ENCODE measurements around the gene STK11IP. TPM values are rescaled to one million over a fixed set of nuclear protein-coding genes. Genes with fewer than 3 reads are reported as not detected.

Gene STK11IP
- total RNA-seq, 1 donor, result 22.1 TPM

GRCh38 chr2:219575566-219576504 lies 21.8 kb upstream of the STK11IP start:
- no peak overlapping the region for H3K27ac ChIP-seq (ENCODE audit: low read depth, low read length)
- no peak for DNase-seq (ENCODE audit: insufficient read length, low spot score, missing footprints)
- no peaks in the 10 kb centered on the region for H3K4me1 ChIP-seq (ENCODE audit: insufficient read depth, low read length)
- H3K27me3 ChIP-seq (ENCODE audit: insufficient read depth, low read length), result peaks cover 33% of the 10 kb centered on the region
- H3K36me3 ChIP-seq (ENCODE audit: insufficient read depth, low read length), result no peaks in the 10 kb centered on the region
- H3K4me3 ChIP-seq (ENCODE audit: insufficient read depth, low read length), result no peak overlapping the region
- no peaks in the 10 kb centered on the region for H3K79me2 ChIP-seq (ENCODE audit: insufficient read depth, low read length)
- H4K20me1 ChIP-seq (ENCODE audit: insufficient read depth, low read length), result no peaks in the 10 kb centered on the region
- H3K4me2 ChIP-seq (ENCODE audit: insufficient read depth, low read length), result no peak overlapping the region
- no peaks in the 10 kb centered on the region for H3K9me3 ChIP-seq (ENCODE audit: low read depth, low read length)
- TF ChIP-seq CTCF (IDR thresholded peaks at IDR 0.05; ENCODE audit: extremely low read depth, low read depth, low read length), result no peak
- H2AFZ ChIP-seq (ENCODE audit: low read length), result no peak overlapping the region

GRCh38 chr2:219576505-219577388 lies 20.9 kb upstream of the STK11IP start:
- Histone ChIP-seq H2AFZ (ENCODE audit: low read length) (no peak overlapping the region), H3K4me3 (ENCODE audit: insufficient read depth, low read length) (no peak overlapping the region), H3K9me3 (ENCODE audit: low read depth, low read length) (no peaks in the 10 kb centered on the region), H3K4me2 (ENCODE audit: insufficient read depth, low read length) (no peak overlapping the region), H3K36me3 (ENCODE audit: insufficient read depth, low read length) (no peaks in the 10 kb centered on the region), H4K20me1 (ENCODE audit: insufficient read depth, low read length) (no peaks in the 10 kb centered on the region), H3K27ac (ENCODE audit: low read depth, low read length) (no peak overlapping the region), H3K79me2 (ENCODE audit: insufficient read depth, low read length) (no peaks in the 10 kb centered on the region), H3K4me1 (ENCODE audit: insufficient read depth, low read length) (no peaks in the 10 kb centered on the region), H3K27me3 (ENCODE audit: insufficient read depth, low read length) (peaks cover 33% of the 10 kb centered on the region)
- DNase-seq (ENCODE audit: insufficient read length, low spot score, missing footprints), result peak; percentile 73
- no peak for TF ChIP-seq CTCF (IDR thresholded peaks at IDR 0.05; ENCODE audit: extremely low read depth, low read depth, low read length)

- Histone ChIP-seq H3K79me2 (ENCODE audit: insufficient read depth, low read length) (no peaks in the 10 kb centered on the region), H3K4me3 (ENCODE audit: insufficient read depth, low read length) (no peak overlapping the region), H4K20me1 (ENCODE audit: insufficient read depth, low read length) (no peaks in the 10 kb centered on the region), H3K9me3 (ENCODE audit: low read depth, low read length) (no peaks in the 10 kb centered on the region), H3K4me1 (ENCODE audit: insufficient read depth, low read length) (no peaks in the 10 kb centered on the region), H3K27ac (ENCODE audit: low read depth, low read length) (no peak overlapping the region), H3K36me3 (ENCODE audit: insufficient read depth, low read length) (no peaks in the 10 kb centered on the region), H3K27me3 (ENCODE audit: insufficient read depth, low read length) (peaks cover 37% of the 10 kb centered on the region), H2AFZ (ENCODE audit: low read length) (no peak overlapping the region), H3K4me2 (ENCODE audit: insufficient read depth, low read length) (no peak overlapping the region)
- TF ChIP-seq CTCF (IDR thresholded peaks at IDR 0.05; ENCODE audit: extremely low read depth, low read depth, low read length), result no peak
- no peak for DNase-seq (ENCODE audit: insufficient read length, low spot score, missing footprints)
Observed at GRCh38 chr2:219578811-219579613, 18.6 kb upstream of the STK11IP start.
